Heart left ventricle (tissue), 13 donors: Measurements from ENCODE around the gene KIF5C.

ENCODE experiments used
- CTCF ChIP-seq, 12 donors: fragments of 200-600 bp; sonication (generic) in 4 of 12; IDR thresholded peaks; one replicate each; pipeline versions ENCODE4 v1.5.0 to v1.8.0; 2018 to 2022; ENCODE audit warnings: antibody characterized with exemption in 12 of 12, mild to moderate bottlenecking in 5 of 12
- POLR2A ChIP-seq, 2 donors: fragments of 450-650 bp; IDR thresholded peaks; one replicate each; pipeline ENCODE4 v1.6.1; 2017; ENCODE audit warnings: antibody characterized with exemption in 2 of 2, mild to moderate bottlenecking in 2 of 2, moderate library complexity in 2 of 2
- donor health status: ischemic (EF 13 %, LVEDD 7.1; RV severe dilation, severe dysfunction).
- donor health status: DM: no; HTN: yes; CAD: no.
- donor health status: DM: no; HTN: no; CAD: no.
- donor health status: ischemic (EF 25% LVEDD 6.9; RV normal size, moderate dysfunction).
- donor health status: ischemic (EF 25% LVEDD 5.7; RV mildly dilated, moderate dysfunction).
- donor health status: ischemic (EF 35%, LVEDD 5.7; RV mildly dilated, moderate dysfunction).
- donor health status: nonischemic (EF 11% LVEDD 7.7; RV severe dilation, severe dysfunction).
- donor health status: DM: yes; HTN: yes; CAD: no.
- donor health status: PGD.
- donor health status: ischemic (EF 29% LVEDD 5.4; RV normal size, mild dysfunction).
- donor health status: nonischemic (EF 23%, LVEDD 6.1; RV moderate dilation, normal function).

- TF ChIP-seq CTCF (IDR thresholded peaks at IDR 0.05) (no peak), POLR2A (IDR thresholded peaks at IDR 0.05) (no peak)
Measured at GRCh38 chr2:148996805-148997204, 121.8 kb downstream of the KIF5C start.
